K562 (cell line): Measurements from ENCODE around the gene KCNAB1. TPM values are rescaled to one million over a fixed set of nuclear protein-coding genes. Genes with fewer than 3 reads are reported as not detected.

ENCODE experiments used
- BRD9 ChIP-seq: fragments of 450-650 bp; IDR thresholded peaks from 2 replicates; pipeline ENCODE4 v1.6.1; 2018; ENCODE audit warnings: low read depth; ENCODE audit not compliant: partially characterized antibody
- BRF2 ChIP-seq: IDR thresholded peaks from 3 replicates; pipeline ENCODE4 v1.6.1; 2011; ENCODE audit warnings: borderline replicate concordance, mild to moderate bottlenecking; ENCODE audit not compliant: insufficient read length, insufficient read depth
- CBX1 ChIP-seq: sonication (generic); IDR thresholded peaks from 2 replicates; pipeline ENCODE4 v1.6.1; 2016; ENCODE audit warnings: antibody characterized with exemption, low read depth, mild to moderate bottlenecking
- CCNT2 ChIP-seq: IDR thresholded peaks from 2 replicates; pipeline ENCODE4 v1.6.1; 2011; ENCODE audit warnings: borderline replicate concordance, low read depth, mild to moderate bottlenecking, moderate library complexity, mixed read lengths, low read length; ENCODE audit not compliant: insufficient read length; ENCODE audit errors: extremely low read depth
- DEAF1 ChIP-seq: fragments of 450-650 bp; formaldehyde crosslinking; IDR thresholded peaks from 2 replicates; pipeline ENCODE4 v1.4.0; 2020; ENCODE audit warnings: mild to moderate bottlenecking, moderate library complexity
- EHMT2 ChIP-seq: fragments of 450-650 bp; IDR thresholded peaks from 2 replicates; pipeline ENCODE4 v1.6.1; 2018; ENCODE audit warnings: antibody characterized with exemption
- ERF ChIP-seq: fragments of 450-650 bp; formaldehyde crosslinking; IDR thresholded peaks from 2 replicates; pipeline ENCODE4 v1.4.0; 2020; ENCODE audit warnings: mild to moderate bottlenecking, mixed read lengths
- GABPA ChIP-seq: fragments of 200-800 bp; sonication (Bioruptor generic); conservative IDR thresholded peaks from 2 replicates; pipeline ENCODE4 v1.6.1; 2016; ENCODE audit warnings: low read depth, missing genetic modification characterization, missing compliant biosample characterization
- IRF2 ChIP-seq: sonication (generic); formaldehyde crosslinking; IDR thresholded peaks from 2 replicates; pipeline ENCODE4 v1.8.1; 2022; ENCODE audit warnings: mild to moderate bottlenecking, missing genetic modification reagents
- KDM4B ChIP-seq, 2 experiments: fragments of 450-650 bp in 1 of 2; sonication (generic) in 1 of 2; IDR thresholded peaks; 2 replicates each; pipeline ENCODE4 v1.6.1; 2016 to 2017; ENCODE audit warnings: borderline replicate concordance in 2 of 2, antibody characterized with exemption in 1 of 2, low read depth in 1 of 2, mild to moderate bottlenecking in 1 of 2
- NR0B1 ChIP-seq: fragments of 450-650 bp; IDR thresholded peaks from one replicate; pipeline ENCODE4 v1.6.1; 2018; ENCODE audit warnings: mild to moderate bottlenecking, moderate library complexity; ENCODE audit not compliant: partially characterized antibody
- SIRT6 ChIP-seq: IDR thresholded peaks from one replicate; pipeline ENCODE4 v1.6.1; 2012; ENCODE audit warnings: low read depth, mild to moderate bottlenecking, control low read depth, inconsistent platforms, low read length, moderate library complexity
- SNAPC5 ChIP-seq: fragments of 250-450 bp; sonication (Bioruptor Pico); IDR thresholded peaks from 2 replicates; pipeline ENCODE4 v1.8.0; 2021; ENCODE audit warnings: moderate library complexity, mild to moderate bottlenecking, inconsistent platforms
- SOX6 ChIP-seq: fragments of 450-650 bp; IDR thresholded peaks from 2 replicates; pipeline ENCODE4 v1.6.1; 2014; ENCODE audit warnings: mild to moderate bottlenecking
- SRSF1 ChIP-seq: fragments of 200-400 bp; formaldehyde crosslinking; IDR thresholded peaks from 2 replicates; pipeline ENCODE4 v1.6.1; 2017; ENCODE audit warnings: mild to moderate bottlenecking, low read depth, low read length, moderate library complexity
- STAT5B ChIP-seq: fragments of 250-450 bp; sonication (Bioruptor Pico); IDR thresholded peaks from 2 replicates; pipeline ENCODE4 v1.8.0; 2021; ENCODE audit warnings: mild to moderate bottlenecking, inconsistent platforms
- TAF1 ChIP-seq: IDR thresholded peaks from 2 replicates; pipeline ENCODE4 v1.6.1; 2011; ENCODE audit warnings: mild to moderate bottlenecking, low read length, moderate library complexity; ENCODE audit not compliant: insufficient read depth, control insufficient read depth, severe bottlenecking; ENCODE audit errors: extremely low read depth
- TAF7 ChIP-seq: fragments of 450-650 bp; IDR thresholded peaks from 2 replicates; pipeline ENCODE4 v1.6.1; 2016; ENCODE audit warnings: missing genetic modification characterization, missing compliant biosample characterization
- TRIM24 ChIP-seq, 2 experiments: fragments of 450-650 bp; IDR thresholded peaks; 2 replicates each; pipeline ENCODE4 v1.6.1; 2016
- XRCC3 ChIP-seq: fragments of 450-650 bp; IDR thresholded peaks from 2 replicates; pipeline ENCODE4 v1.6.1; 2017; ENCODE audit warnings: mild to moderate bottlenecking, moderate library complexity
- ZNF197 ChIP-seq: fragments of 200-800 bp; sonication (Bioruptor generic); IDR thresholded peaks from 2 replicates; pipeline ENCODE4 v1.6.1; 2016; ENCODE audit warnings: low read depth, missing genetic modification characterization, missing compliant biosample characterization
- ZNF3 ChIP-seq: fragments of 250-450 bp; sonication (Bioruptor Pico); IDR thresholded peaks from 2 replicates; pipeline ENCODE4 v1.5.0; 2021; ENCODE audit warnings: mild to moderate bottlenecking, moderate library complexity
- ZNF436 ChIP-seq: fragments of 250-450, 450-650 bp; sonication (Bioruptor Pico); formaldehyde crosslinking; IDR thresholded peaks from 2 replicates; pipeline ENCODE4 v1.7.0; 2020; ENCODE audit warnings: mild to moderate bottlenecking
- polyA plus RNA-seq, 8 experiments: library from polyadenylated mRNA; depleted of rRNA in 4 of 8; stranded (reverse) in 5 of 8; unstranded in 3 of 8; fragments of >200 nt; fragmentation: Nextera tagmentation in 2 of 8; fragmentation: Illumina TruSeq in 1 of 8; extraction: Ambion mirVana in 2 of 8; extraction: Trizol in 1 of 8; gene quantifications; 2 replicates each; pipeline versions ENCODE4 v1.2.1 to v1.2.3, GENCODE V29; 2011 to 2014; ENCODE audit warnings: inconsistent platforms in 1 of 8, missing spikeins in 1 of 8
- total RNA-seq, 7 experiments: library from RNA; depleted of rRNA in 6 of 7; stranded (reverse); fragments of >200 nt in 6 of 7; fragmentation: Illumina TruSeq in 2 of 7; extraction: Trizol in 2 of 7; gene quantifications; 2 replicates each; pipeline versions ENCODE4 v1.2.1 to v1.2.3, GENCODE V29; 2011 to 2021; ENCODE audit warnings: low replicate concordance in 1 of 7

KCNAB1 gene
- total and polyA plus RNA-seq, 9 of the 15 experiments (the other 6 are each of a cell fraction or from before 2014, with no cell fraction given) = 0.14 to 1.2 (median 0.51) TPM

GRCh38 chr3:156460206-156460611, 339.8 kb downstream of the KCNAB1 start (continued):
- TF ChIP-seq IRF2 (no peak), CCNT2 (peak; percentile 91), DEAF1 (CRISPR knock-in tag) (no peak), TAF1 (no peak), SOX6 (peak; percentile 100), NR0B1 (no peak), SNAPC5 (no peak), SRSF1 (no peak), CBX1 (no peak), TAF7 (tag) (no peak), ZNF197 (peak; percentile 48; the same call in 1 of the 2 replicates), ZNF436 (CRISPR knock-in tag) (no peak), BRD9 (no peak), XRCC3 (no peak), STAT5B (CRISPR knock-in tag) (no peak), ZNF3 (CRISPR knock-in tag) (no peak), SIRT6 (no peak), TRIM24 (IDR thresholded peaks at IDR 0.05) (peak; percentile 95), EHMT2 (no peak), ERF (CRISPR knock-in tag) (no peak), KDM4B (IDR thresholded peaks at IDR 0.05; ENCODE audit: borderline replicate concordance in 2 of 2, low read depth in 1 of 2) (no peak), GABPA (tag) (no peak), BRF2 (no peak)
